ENCODE results near the gene OR4F6. TPM values are rescaled to one million over a fixed set of nuclear protein-coding genes. Genes with fewer than 3 reads are reported as not detected.
"Not testable (repeated sequence)": the region's sequence is repeated elsewhere in the genome, so short reads cannot be mapped to it uniquely, and the experiment has no call there.

Gene OR4F6
- not detected in 2 replicates for total RNA-seq (2016; rRNA removed; fragmentation: Illumina TruSeq; extraction: Trizol)
- total RNA-seq (2016; cell fraction: cytosol; rRNA removed; fragmentation: Illumina TruSeq; extraction: Trizol; ENCODE audit: low read depth), result not detected in 2 replicates
- not detected in 2 replicates for total RNA-seq (2016; cell fraction: insoluble cytoplasmic fraction; rRNA removed; fragmentation: Illumina TruSeq; extraction: Trizol)
- total RNA-seq (2016; cell fraction: membrane; rRNA removed; fragmentation: Illumina TruSeq; extraction: Trizol), result not detected in 2 replicates
- total RNA-seq (2016; cell fraction: nucleus; rRNA removed; fragmentation: Illumina TruSeq; extraction: Trizol), result not detected in 2 replicates
- polyA plus RNA-seq (2011; rRNA removed), result not detected in 2 replicates
- not detected in 2 replicates for polyA plus RNA-seq (2011; cell fraction: cytosol; rRNA removed)
- polyA plus RNA-seq (2011; cell fraction: nucleus; rRNA removed), result not detected in 2 replicates
- polyA plus RNA-seq (2012), result not detected in 2 replicates
- polyA plus RNA-seq (2016; cell fraction: cytosol; fragmentation: Illumina TruSeq; extraction: Trizol; ENCODE audit: low read depth), result not detected in 2 replicates
- polyA plus RNA-seq (2016; cell fraction: insoluble cytoplasmic fraction; fragmentation: Illumina TruSeq; extraction: Trizol; ENCODE audit: low read depth), result not detected in 2 replicates
- not detected in 2 replicates for polyA plus RNA-seq (2016; cell fraction: membrane; fragmentation: Illumina TruSeq; extraction: Trizol; ENCODE audit: low read depth)
- not detected in 2 replicates for polyA plus RNA-seq (2016; cell fraction: nucleus; fragmentation: Illumina TruSeq; extraction: Trizol; ENCODE audit: insufficient read depth, low read depth)
- not detected in 2 replicates for polyA minus RNA-seq (2011; rRNA and poly(A)+ RNA removed; ENCODE audit: low replicate concordance)
- polyA minus RNA-seq (2011; cell fraction: cytosol; rRNA and poly(A)+ RNA removed), result not detected in 2 replicates
- not detected in 2 replicates for polyA minus RNA-seq (2011; cell fraction: nucleus; rRNA and poly(A)+ RNA removed)
- not detected for Bru-seq, nascent RNA
- not detected for BruChase-seq, experiment 1, labeled RNA remaining after a 6-hour chase
- BruChase-seq, experiment 2, labeled RNA remaining after a 2-hour chase, result not detected
- long read RNA-seq, experiment 1, result 0 reads
- long read RNA-seq, experiment 2, result 0 reads

DNA sequence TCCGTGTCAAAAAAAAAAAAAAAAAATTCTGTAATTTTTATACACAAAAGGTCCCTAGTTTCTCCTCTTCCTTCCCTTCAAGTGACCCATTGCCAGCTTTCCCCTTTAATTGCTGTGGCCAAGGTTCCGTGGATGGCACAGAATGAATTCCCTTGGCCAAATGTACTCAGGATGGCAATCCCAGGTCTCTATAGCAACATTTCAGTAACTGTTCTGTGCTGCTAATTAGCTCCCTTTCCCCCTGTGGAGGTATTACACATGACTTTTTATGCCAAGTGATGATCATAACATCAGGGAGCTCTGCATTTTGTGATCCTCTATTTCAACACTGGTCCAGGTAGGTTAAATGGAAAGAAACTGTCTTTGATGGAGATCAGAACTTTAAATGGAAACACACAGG is at the start of gene OR4F6:
OR4F6 (plus strand) TSS at position 301 of the 400 bp plus-strand sequence. CDS start 2,211 bp downstream, outside the sequence.
- no peaks in the 10 kb centered on the region for H3K36me3 ChIP-seq (replicated peaks in 1 of 2; ENCODE audit: control insufficient read depth in 1 of 2, insufficient read depth in 2 of 2, low read length in 2 of 2)
- H3K9me3 ChIP-seq (ENCODE audit: low read length), result no peaks in the 10 kb centered on the region
- H2AFZ ChIP-seq (ENCODE audit: low read length), result no peak within 1 kb of the TSS
- no peak within 1 kb of the TSS for H3K4me3 ChIP-seq (replicated peaks in 1 of 3; ENCODE audit: insufficient read depth in 1 of 3, low read depth in 2 of 3, low read length in 3 of 3)
- intact Hi-C loops (cut with micrococcal nuclease; ENCODE audit: unreplicated experiment), result no loop called here
- FAIRE-seq, result no peak
- H3K79me2 ChIP-seq (ENCODE audit: insufficient read depth, low read length), result no peaks in the 10 kb centered on the region
- no peak within 1 kb of the TSS for H3K4me2 ChIP-seq (ENCODE audit: low read depth, low read length)
- TF ChIP-seq ZNF317 (CRISPR knock-in tag; IDR thresholded peaks at IDR 0.05) (no peak), ZNF800 (CRISPR knock-in tag; IDR thresholded peaks at IDR 0.05) (no peak), ZBTB3 (CRISPR knock-in tag; IDR thresholded peaks at IDR 0.05; ENCODE audit: borderline replicate concordance, low read depth) (no peak), WIZ (CRISPR knock-in tag; IDR thresholded peaks at IDR 0.05) (no peak), SRSF1 (optimal IDR thresholded peaks at IDR 0.05; ENCODE audit: low read depth, low read length) (no peak), SMAD9 (CRISPR knock-in tag; IDR thresholded peaks at IDR 0.05) (no peak), TBX3 (IDR thresholded peaks at IDR 0.05; ENCODE audit: borderline replicate concordance) (no peak), ZNF776 (CRISPR knock-in tag; IDR thresholded peaks at IDR 0.05) (no peak), ZNF33B (CRISPR knock-in tag; IDR thresholded peaks at IDR 0.05) (no peak)
- TF ChIP-seq, protein P1, sequence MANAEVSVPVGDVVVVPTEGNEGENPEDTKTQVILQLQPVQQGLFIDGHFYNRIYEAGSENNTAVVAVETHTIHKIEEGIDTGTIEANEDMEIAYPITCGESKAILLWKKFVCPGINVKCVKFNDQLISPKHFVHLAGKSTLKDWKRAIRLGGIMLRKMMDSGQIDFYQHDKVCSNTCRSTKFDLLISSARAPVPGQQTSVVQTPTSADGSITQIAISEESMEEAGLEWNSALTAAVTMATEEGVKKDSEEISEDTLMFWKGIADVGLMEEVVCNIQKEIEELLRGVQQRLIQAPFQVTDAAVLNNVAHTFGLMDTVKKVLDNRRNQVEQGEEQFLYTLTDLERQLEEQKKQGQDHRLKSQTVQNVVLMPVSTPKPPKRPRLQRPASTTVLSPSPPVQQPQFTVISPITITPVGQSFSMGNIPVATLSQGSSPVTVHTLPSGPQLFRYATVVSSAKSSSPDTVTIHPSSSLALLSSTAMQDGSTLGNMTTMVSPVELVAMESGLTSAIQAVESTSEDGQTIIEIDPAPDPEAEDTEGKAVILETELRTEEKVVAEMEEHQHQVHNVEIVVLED (CRISPR knock-in tag; IDR thresholded peaks at IDR 0.05; ENCODE audit: borderline replicate concordance), result no peak
- no peak within 1 kb of the TSS for H3K27ac ChIP-seq (ENCODE audit: extremely low read length, insufficient read depth, low read length)
- no peaks in the 10 kb centered on the region for H3K4me1 ChIP-seq (ENCODE audit: insufficient read depth, low read length)
- DNase-seq (ENCODE audit: low spot score), result no peak
- ATAC-seq, result no peak
- in situ Hi-C loops (cut with HindIII; ENCODE audit: extremely low pct_ligation_motif_present, low pct_unique_long_range_greater_than_20kb), result no loop called here
- H3K27me3 ChIP-seq (ENCODE audit: control insufficient read depth in 1 of 2, insufficient read depth in 2 of 2, low read length in 2 of 2), result peaks cover 1 to 12% of the 10 kb centered on the region in 2 experiments; a peak in 2 of 5 replicates
- CTCF ChIA-PET (ENCODE audit: low intra/inter-chr PET ratio, low total read pairs), result no interaction called here
- 45% methylated on average over 2 of the region's 2 CpGs for WGBS (ENCODE audit: low lambda C conversion rate)
- BruUV-seq (replicated peaks), result no TSS peak
- no peaks in the 10 kb centered on the region for H4K20me1 ChIP-seq (ENCODE audit: insufficient read depth, low read length)
- H3K9ac ChIP-seq (ENCODE audit: insufficient read depth, low read depth, low read length), result no peak within 1 kb of the TSS
- POLR2A ChIA-PET, result no interaction called here

DNA sequence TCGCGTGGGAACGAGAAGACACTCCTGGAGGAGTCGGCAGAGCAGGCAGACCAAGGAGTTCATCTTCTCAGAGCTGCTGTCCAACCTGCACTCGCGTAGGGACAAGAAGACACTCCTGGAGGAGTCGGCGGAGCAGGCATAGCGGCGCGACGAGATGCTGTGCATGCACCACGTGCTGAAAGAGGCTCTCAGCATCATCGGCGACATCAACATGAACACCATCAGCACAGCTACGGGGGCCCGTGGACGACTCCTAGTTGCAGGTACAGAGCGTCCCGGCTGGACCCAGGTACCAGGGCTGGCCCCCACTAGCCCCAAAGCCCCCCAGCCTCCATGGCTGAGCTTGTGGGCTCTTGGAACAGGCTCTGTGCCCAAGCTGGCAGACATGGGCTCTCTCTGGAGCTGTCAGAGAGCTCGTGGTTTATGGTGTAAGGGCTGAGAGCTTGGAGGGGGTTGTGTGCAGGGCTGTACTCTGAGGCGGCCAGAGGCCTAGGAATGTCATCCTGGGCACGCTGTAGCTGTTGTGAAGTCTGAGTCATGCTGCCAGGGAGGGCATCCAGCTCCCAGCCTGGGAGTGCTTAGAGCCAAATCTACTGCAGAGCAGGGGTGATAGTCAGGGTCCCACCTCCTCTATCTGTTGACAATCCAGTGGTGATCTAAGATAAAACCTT is 38.5 kb upstream of the OR4F6 start:
- H3K4me1 ChIP-seq (ENCODE audit: insufficient read depth, low read length); intact Hi-C loops (cut with micrococcal nuclease; ENCODE audit: unreplicated experiment); H2AFZ ChIP-seq (ENCODE audit: low read length); H3K9ac ChIP-seq (ENCODE audit: insufficient read depth, low read depth, low read length); H3K9me3 ChIP-seq (ENCODE audit: low read length); H3K79me2 ChIP-seq (ENCODE audit: insufficient read depth, low read length); H3K4me2 ChIP-seq (ENCODE audit: low read depth, low read length); CTCF ChIA-PET (ENCODE audit: low intra/inter-chr PET ratio, low total read pairs); DNase-seq (ENCODE audit: low spot score); H3K27me3 ChIP-seq (ENCODE audit: control insufficient read depth in 1 of 2, insufficient read depth in 2 of 2, low read length in 2 of 2); H3K4me3 ChIP-seq (replicated peaks in 1 of 3; ENCODE audit: insufficient read depth in 1 of 3, low read depth in 2 of 3, low read length in 3 of 3); H4K20me1 ChIP-seq (ENCODE audit: insufficient read depth, low read length); BruUV-seq (replicated peaks); POLR2A ChIA-PET; FAIRE-seq; H3K36me3 ChIP-seq (replicated peaks in 1 of 2; ENCODE audit: control insufficient read depth in 1 of 2, insufficient read depth in 2 of 2, low read length in 2 of 2); H3K27ac ChIP-seq (ENCODE audit: extremely low read length, insufficient read depth, low read length); in situ Hi-C loops (cut with HindIII; ENCODE audit: extremely low pct_ligation_motif_present, low pct_unique_long_range_greater_than_20kb): not testable (repeated sequence)
- ATAC-seq, result peak; percentile 62
- WGBS (ENCODE audit: low lambda C conversion rate), result 61% methylated on average over 19 of the region's 23 CpGs
